NCI-H748 (cell line): ENCODE results near the gene PRICKLE2.

ENCODE experiments used
- DNase-seq: peaks from one replicate; lab custom pipeline; 2025; ENCODE audit not compliant: unreplicated experiment; lab: John Stamatoyannopoulos, UW

The PRICKLE2 gene

DNA sequence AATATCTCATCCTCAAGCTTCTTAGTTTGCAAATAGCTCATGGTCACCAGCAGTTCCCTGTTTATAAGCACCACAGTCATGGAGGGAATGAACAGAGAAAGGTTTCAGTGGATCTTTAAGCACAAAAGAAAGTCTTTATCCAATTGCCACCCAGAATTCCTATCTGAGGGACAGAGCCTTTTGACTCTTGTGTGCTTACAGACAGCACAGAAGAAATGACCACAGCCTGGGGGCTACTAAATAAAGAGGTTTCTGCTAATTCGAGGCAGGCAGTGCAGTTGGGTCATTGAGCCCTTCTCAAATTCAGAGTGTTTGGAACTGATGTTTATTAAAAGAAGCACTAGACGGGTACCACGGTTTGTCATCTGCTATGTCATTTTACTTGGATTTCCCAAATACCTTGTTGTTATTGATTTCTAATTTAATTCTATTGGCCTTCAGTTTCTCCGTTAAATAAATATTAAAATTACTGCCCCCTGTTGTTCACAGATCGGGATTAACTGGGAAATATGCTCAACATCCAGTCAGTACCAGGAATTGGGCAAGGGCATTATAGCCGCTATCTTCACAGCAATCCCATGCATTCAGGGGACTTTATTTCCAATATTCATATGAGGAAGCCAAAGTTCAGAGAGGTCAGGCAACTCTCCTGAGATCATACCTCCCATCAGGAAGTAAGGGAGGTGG, 3.6 kb downstream of the PRICKLE2 start:
- no peak for DNase-seq

GRCh38 chr3:64220161-64220914, 4.9 kb downstream of the PRICKLE2 start:
- DNase-seq, result no peak

- DNase-seq, result no peak
Observed at GRCh38 chr3:64218746-64219145, 6.5 kb downstream of the PRICKLE2 start.

- no peak for DNase-seq
Observed at GRCh38 chr3:64218329-64218728, 6.9 kb downstream of the PRICKLE2 start.

- no peak for DNase-seq
Observed at GRCh38 chr3:64216274-64217147, 8.8 kb downstream of the PRICKLE2 start.

- no peak for DNase-seq
Observed at GRCh38 chr3:64215559-64215958, 9.7 kb downstream of the PRICKLE2 start.

GRCh38 chr3:64215103-64215502, 10.2 kb downstream of the PRICKLE2 start:
- DNase-seq, result no peak

DNA sequence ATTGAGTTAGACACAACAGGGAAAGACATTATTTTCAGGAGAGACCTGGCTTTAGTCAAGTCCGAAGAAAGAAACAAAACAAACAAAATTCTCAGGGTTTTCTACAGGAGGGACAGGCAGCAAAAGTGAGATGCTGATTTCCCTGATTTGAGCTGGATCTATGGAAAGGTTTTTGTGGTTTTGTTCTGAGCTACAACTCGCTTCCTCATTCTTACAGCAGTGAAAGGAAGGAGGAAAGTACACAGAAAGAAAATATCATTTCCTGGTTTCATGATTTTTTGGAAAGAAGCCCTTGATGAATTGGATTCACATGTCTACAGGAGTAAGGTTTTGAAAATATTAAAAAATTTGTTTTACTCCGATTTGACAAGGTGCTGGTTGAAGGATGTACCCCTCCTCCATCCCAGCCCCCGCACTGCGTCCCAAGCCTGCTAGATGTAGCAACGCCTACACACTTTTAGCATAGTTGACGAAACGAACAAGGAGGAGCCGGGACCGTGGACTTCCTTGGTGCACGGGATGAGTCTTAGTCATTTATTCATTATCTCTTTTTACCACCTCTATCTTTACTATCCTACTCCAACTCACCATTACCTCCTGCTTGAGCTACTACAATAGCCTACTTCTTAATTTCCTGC, 10.8 kb downstream of the PRICKLE2 start:
- no peak for DNase-seq

DNA sequence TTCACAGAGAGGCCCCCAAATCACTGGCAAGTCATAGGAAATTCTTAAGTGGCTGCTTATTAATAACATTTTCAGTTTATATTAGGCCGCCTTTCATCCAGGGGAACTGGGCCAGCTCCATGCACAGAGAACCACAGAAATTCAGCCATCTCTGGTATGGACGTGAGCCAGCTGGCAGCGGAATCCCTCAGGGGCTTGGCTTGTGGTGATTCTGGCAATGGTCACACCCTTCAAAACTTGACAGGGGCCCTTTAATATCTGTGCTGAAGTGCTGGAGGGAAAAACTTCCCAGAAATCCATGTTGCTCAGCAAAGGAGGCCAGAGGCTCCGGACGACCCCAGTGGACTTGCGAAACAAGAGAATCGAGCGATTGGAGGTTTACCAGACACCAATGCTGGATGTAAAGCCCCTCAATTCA, 11.3 kb downstream of the PRICKLE2 start:
- no peak for DNase-seq

DNA sequence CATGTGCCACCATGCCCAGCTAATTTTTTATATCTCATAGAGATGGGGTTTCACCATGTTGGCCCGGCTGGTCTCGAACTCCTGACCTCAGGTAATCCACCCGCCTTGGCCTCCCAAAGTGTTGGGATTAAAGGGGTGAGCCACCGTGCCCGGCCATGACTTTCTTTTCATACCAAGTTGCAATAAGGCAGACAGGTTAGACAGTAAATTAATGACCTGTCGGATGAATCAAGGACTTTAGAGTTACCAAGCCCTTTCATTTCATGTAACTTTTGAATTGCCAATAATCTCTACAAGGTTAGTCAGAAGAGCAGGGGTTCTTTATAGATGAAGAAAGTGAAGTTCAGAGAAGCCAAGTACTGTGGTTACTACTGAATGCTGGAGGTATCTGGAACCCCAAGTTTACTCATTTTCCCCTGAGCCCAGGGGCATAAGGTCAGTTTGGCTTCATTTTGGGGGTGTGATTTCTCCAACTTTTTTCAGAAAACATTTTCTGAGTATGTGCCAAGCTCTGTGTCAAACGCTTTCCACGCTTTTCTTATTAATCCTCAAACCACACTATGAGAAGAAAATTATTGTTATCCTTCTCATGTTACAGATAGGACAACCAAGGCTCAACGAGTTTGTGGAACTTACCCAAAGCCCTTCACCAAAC, 11.9 kb downstream of the PRICKLE2 start:
- DNase-seq, result no peak

DNA sequence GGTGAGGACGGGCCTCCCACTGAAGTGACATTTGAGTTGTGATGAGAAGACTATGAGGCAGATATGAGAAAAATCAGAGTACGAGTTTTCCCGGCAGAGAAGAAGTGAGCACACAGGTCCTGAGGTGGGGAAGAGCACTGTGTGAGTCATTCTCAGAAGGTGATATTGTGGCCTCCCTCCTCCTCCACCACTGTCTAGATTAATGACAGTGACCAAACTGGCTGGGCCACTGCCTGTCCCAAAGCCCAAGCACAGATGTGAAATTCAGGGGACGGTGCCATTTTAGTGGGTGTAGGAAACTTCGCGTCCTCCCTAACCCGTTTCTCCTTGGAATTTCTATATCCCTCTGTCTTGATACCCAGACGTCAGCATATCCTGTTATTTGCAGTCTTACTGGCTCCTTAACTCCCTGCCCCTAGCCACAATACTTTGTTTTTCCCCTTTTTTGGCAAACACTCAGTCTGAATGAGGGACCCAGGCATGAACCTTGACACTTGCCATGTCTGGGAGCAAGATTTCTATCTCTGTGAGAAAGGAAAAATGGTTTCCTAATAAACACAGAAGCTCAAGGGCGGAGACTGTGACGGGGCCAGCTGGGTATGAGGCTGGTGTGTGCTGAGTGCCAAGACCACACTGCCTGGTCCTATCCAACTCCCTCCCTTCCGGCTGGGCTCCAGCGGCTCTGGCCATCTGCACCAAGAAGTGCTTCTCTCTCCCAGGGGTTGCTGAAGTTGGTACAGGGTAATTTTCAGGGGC, 15.2 kb downstream of the PRICKLE2 start:
- DNase-seq, result no peak

GRCh38 chr3:64207289-64208080, 17.8 kb downstream of the PRICKLE2 start:
- no peak for DNase-seq

GRCh38 chr3:64203969-64204908, 21.0 kb downstream of the PRICKLE2 start:
- DNase-seq, result no peak

GRCh38 chr3:64203216-64203615, 22.1 kb downstream of the PRICKLE2 start:
- no peak for DNase-seq

- DNase-seq, result no peak
Observed at GRCh38 chr3:64199932-64200331, 25.3 kb downstream of the PRICKLE2 start.

GRCh38 chr3:64196236-64196929, 28.9 kb downstream of the PRICKLE2 start:
- DNase-seq, result no peak

GRCh38 chr3:64195789-64196188, 29.5 kb downstream of the PRICKLE2 start:
- DNase-seq, result no peak
